HUES64 (cell line): Measurements from ENCODE around the gene GH2.
A peak's percentile ranks its signal among the peaks of the same experiment; 100 is the strongest.
"Not testable (repeated sequence)": the region's sequence is repeated elsewhere in the genome, so short reads cannot be mapped to it uniquely, and the experiment has no call there.

Source experiments
- H3K27ac ChIP-seq: 2 replicates; pipeline ENCODE4 v1.7.0; 2013; ENCODE audit warnings: low read depth, low read length, inconsistent platforms
- H3K27me3 ChIP-seq: 2 replicates; pipeline ENCODE4 v1.6.1; 2013; ENCODE audit warnings: mild to moderate bottlenecking, low read length; ENCODE audit not compliant: insufficient read depth
- H3K36me3 ChIP-seq: 2 replicates; pipeline ENCODE4 v1.6.1; 2013; ENCODE audit warnings: mild to moderate bottlenecking, low read length; ENCODE audit not compliant: insufficient read depth
- H3K4me1 ChIP-seq: 2 replicates; pipeline ENCODE4 v1.6.1; 2013; ENCODE audit warnings: mild to moderate bottlenecking, low read length, moderate library complexity; ENCODE audit not compliant: insufficient read depth
- H3K4me3 ChIP-seq: 2 replicates; pipeline ENCODE4 v1.5.1; 2013; ENCODE audit warnings: mild to moderate bottlenecking, low read length, moderate library complexity
- H3K9ac ChIP-seq: 2 replicates; pipeline ENCODE4 v1.6.1; 2013; ENCODE audit warnings: mild to moderate bottlenecking, low read depth, low read length
- H3K9me3 ChIP-seq: 2 replicates; pipeline ENCODE4 v1.6.1; 2013; ENCODE audit warnings: low read depth, low read length; ENCODE audit not compliant: insufficient read depth
- WGBS: fragments of 150-250, 120-280 bp; methylation state at CpG from one replicate; pipeline ENCODE4 v1.1.7; 2013; ENCODE audit warnings: missing lambda C conversion rate; 5-methylcytosine and 5-hydroxymethylcytosine counted together

The GH2 gene

DNA sequence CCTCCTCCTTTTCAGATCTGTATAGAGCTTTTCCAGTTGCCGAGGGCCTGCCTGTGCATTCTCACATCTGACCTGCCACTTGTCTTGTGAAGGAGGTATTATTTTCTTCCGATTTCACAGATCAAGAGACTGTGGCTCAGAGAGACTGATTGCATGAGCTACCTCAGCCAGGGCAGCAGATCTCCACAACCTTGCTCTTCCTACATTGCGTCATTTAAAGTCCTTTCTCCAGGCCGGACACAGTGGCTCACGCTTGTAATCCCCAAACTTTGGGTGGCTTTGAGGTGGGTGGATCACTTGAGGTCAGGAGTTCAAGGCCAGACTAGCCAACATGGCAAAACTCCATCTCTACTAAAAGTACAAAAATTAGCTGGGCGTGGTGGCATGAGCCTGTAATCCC is 38.3 kb upstream of the GH2 start:
- not testable (repeated sequence) for H3K27me3 ChIP-seq, H3K4me3 ChIP-seq, H3K9ac ChIP-seq, H3K36me3 ChIP-seq, H3K9me3 ChIP-seq, H3K27ac ChIP-seq, H3K4me1 ChIP-seq
- WGBS: 93% methylated on average over 6 of the region's 6 CpGs

DNA sequence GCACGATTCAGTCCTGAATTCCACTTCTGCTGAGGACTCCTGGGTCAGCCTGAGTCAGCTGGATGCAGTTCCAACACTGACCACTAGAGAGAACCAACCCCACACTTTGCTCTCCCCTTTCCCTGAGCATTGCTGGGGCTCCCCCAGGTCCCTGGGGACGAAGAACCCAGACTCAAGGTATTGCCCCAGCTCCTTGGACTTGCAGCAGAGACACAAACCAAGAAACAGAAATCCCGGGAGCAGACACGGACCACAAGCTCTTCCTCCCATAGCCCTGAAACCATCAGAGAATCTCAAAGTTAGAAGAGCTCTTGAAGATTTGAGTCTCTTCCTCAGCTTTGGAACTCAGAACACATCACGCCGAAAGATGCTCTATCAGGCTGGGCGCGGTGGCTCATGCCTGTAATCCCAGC is 37.6 kb upstream of the GH2 start:
- H3K27me3 ChIP-seq: no peaks in the 10 kb centered on the region; the same call in 1 of the 2 replicates
- no peaks in the 10 kb centered on the region for H3K9me3 ChIP-seq
- no peak overlapping the region for H3K9ac ChIP-seq
- H3K36me3 ChIP-seq: no peaks in the 10 kb centered on the region
- WGBS: 60% methylated on average over 8 of the region's 8 CpGs
- H3K4me3 ChIP-seq: no peak overlapping the region
- no peak overlapping the region for H3K27ac ChIP-seq
- H3K4me1 ChIP-seq: no peaks in the 10 kb centered on the region

DNA sequence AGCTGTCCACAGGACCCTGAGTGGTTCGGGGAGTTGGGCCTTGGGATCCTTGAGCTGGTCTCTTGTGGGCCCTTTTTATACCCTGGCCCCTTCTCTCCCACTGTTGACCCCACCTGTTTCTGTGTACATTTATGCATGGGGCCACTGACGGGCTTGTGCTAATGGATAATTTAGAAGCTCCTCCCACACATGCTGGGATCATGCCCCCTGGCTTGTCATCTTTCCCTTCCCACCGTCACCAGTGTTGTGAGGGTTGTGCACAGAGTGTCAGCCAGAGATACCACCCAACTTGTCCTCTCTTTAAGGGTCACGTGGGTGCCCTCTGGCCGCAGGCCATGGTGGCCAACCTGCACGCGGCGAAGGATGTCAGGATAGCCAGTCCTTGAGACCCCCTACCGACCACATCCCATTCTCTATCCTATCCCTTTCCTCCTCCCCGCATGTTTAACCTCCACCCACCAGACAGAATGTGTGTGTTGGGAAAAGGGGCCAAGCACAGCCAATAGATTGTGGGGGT is 37.1 kb upstream of the GH2 start, which contains the start of gene GH1:
Gene GH1 (minus strand): TSS at position 51 of the 517 bp plus-strand sequence. CDS start 63 bp downstream, outside the sequence.
- not testable (repeated sequence) for H3K9me3 ChIP-seq, H3K27ac ChIP-seq, H3K27me3 ChIP-seq, H3K36me3 ChIP-seq, H3K9ac ChIP-seq, H3K4me1 ChIP-seq
- peak within 1 kb of the TSS; percentile 43 for H3K4me3 ChIP-seq
- 62% methylated on average over 8 of the region's 10 CpGs for WGBS

DNA sequence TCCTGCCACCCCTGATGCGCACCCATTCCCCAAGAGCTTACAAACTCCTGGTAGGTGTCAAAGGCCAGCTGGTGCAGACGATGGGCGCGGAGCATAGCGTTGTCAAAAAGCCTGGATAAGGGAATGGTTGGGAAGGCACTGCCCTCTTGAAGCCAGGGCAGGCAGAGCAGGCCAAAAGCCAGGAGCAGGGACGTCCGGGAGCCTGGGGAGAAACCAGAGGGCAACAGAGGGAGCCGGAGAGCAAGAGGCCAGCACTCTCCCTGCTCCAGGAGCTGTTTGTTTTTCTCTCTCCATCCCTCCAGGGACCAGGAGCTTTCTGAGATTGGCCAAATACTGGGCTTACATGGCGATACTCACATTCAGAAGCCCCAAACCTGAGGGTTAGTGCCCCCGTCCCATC is 36.6 kb upstream of the GH2 start:
- Histone ChIP-seq H3K4me3 (peak overlapping the region; percentile 43), H3K27ac (no peak overlapping the region), H3K9ac (no peak overlapping the region), H3K36me3 (no peaks in the 10 kb centered on the region), H3K4me1 (no peaks in the 10 kb centered on the region), H3K9me3 (no peaks in the 10 kb centered on the region), H3K27me3 (no peaks in the 10 kb centered on the region; the same call in 1 of the 2 replicates)
- whole genome bisulfite sequencing: 39% methylated on average over 10 of the region's 10 CpGs

DNA sequence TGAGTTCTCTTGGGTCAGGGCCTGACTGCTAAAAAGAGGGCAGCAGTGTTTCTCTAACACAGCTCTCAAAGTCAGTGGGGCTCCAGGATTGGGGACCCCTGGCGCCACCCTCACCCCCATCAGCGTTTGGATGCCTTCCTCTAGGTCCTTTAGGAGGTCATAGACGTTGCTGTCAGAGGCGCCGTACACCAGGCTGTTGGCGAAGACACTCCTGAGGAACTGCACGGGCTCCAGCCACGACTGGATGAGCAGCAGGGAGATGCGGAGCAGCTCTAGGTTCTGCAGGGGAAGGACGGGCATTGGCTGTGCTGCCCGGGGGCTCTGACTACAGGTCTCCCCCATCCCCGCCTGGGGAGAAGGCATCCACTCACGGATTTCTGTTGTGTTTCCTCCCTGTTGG is 35.9 kb upstream of the GH2 start:
- H3K9me3 ChIP-seq: no peaks in the 10 kb centered on the region
- no peaks in the 10 kb centered on the region; the same call in 1 of the 2 replicates for H3K27me3 ChIP-seq
- H3K4me1 ChIP-seq: no peaks in the 10 kb centered on the region
- 83% methylated on average over 13 of the region's 13 CpGs for WGBS
- H3K4me3 ChIP-seq: peak overlapping the region; percentile 43; the same call in 1 of the 2 replicates
- no peaks in the 10 kb centered on the region for H3K36me3 ChIP-seq
- H3K9ac ChIP-seq: no peak overlapping the region
- no peak overlapping the region for H3K27ac ChIP-seq

DNA sequence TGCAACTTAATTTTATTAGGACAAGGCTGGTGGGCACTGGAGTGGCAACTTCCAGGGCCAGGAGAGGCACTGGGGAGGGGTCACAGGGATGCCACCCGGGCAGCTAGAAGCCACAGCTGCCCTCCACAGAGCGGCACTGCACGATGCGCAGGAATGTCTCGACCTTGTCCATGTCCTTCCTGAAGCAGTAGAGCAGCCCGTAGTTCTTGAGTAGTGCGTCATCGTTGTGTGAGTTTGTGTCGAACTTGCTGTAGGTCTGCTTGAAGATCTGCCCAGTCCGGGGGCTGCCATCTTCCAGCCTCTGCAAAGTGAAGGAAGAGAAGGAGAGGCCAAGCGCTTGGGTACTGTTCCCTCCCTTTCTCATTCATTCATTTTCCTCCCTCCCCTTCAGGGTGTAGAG is 35.5 kb upstream of the GH2 start:
- H3K4me1 ChIP-seq, H3K4me3 ChIP-seq, H3K36me3 ChIP-seq, H3K27ac ChIP-seq, H3K27me3 ChIP-seq, H3K9me3 ChIP-seq, H3K9ac ChIP-seq: not testable (repeated sequence)
- 92% methylated on average over 10 of the region's 11 CpGs for WGBS

DNA sequence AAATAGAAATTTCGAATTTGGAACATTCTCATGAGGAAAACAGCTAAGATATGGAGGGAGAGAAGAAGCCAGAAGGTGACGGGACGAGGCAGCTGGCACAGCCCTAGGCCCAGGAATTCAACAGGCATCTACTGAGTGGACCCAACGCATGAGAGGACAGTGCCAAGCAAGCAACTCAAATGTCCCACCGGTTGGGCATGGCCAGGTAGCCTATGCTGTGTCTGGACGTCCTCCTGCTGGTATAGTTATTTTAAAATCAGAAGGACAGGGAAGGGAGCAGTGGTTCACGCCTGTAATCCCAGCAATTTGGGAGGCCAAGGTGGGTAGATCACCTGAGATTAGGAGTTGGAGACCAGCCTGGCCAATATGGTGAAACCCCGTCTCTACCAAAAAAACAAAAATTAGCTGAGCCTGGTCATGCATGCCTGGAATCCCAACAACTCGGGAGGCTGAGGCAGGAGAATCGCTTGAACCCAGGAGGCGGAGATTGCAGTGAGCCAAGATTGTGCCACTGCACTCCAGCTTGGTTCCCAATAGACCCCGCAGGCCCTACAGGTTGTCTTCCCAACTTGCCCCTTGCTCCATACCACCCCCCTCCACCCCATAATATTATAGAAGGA is 34.9 kb upstream of the GH2 start:
- Histone ChIP-seq H3K4me3 (no peak overlapping the region), H3K27me3 (no peaks in the 10 kb centered on the region; the same call in 1 of the 2 replicates), H3K4me1 (no peaks in the 10 kb centered on the region), H3K27ac (no peak overlapping the region), H3K9ac (no peak overlapping the region), H3K9me3 (no peaks in the 10 kb centered on the region), H3K36me3 (no peaks in the 10 kb centered on the region)
- WGBS: 93% methylated on average over 12 of the region's 12 CpGs

DNA sequence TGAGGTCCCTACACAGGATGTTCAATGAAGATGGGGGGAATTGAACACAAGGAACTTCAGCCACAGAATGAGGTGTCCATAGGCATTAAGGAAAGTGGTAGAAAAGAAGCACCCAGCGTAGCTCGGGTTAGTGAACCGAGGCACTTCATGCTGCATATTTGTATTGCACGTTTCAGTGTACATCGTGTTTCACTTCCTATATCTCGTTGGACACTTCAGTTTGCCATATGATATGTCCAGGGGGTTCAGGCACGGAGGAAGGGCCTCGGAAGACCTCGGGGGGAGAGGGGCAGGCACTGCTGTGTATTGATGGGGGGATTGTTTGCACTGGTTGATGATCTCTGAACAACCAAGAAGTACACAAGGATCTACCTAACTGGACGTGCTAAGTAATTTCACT is 34.0 kb upstream of the GH2 start:
- not testable (repeated sequence) for H3K9me3 ChIP-seq, H3K27ac ChIP-seq, H3K9ac ChIP-seq, H3K36me3 ChIP-seq, H3K27me3 ChIP-seq, H3K4me1 ChIP-seq, H3K4me3 ChIP-seq
- 91% methylated on average over 10 of the region's 10 CpGs for WGBS

DNA sequence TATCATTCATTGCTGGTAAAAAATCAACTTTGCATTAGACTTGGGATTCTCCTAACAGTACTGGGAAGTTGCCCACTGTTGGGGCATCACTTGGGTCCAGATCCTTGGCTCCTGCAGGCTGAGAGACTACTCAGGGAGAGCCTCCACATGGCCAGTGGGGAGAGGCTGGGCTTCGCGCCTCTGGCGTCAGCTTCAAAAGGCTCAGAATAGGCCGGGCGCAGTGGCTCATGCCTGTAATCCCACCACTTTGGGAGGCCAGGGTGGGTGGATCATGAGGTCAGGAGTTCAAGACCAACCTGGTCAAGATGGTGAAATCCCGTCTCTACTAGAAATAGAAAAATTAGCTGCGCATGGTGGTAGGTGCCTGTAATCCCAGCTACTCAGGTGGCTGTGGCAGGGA is 32.7 kb upstream of the GH2 start:
- Histone ChIP-seq H3K4me3 (no peak overlapping the region), H3K27me3 (no peaks in the 10 kb centered on the region; the same call in 1 of the 2 replicates), H3K9ac (no peak overlapping the region), H3K9me3 (no peaks in the 10 kb centered on the region), H3K4me1 (no peaks in the 10 kb centered on the region), H3K27ac (no peak overlapping the region), H3K36me3 (no peaks in the 10 kb centered on the region)
- WGBS: 94% methylated on average over 7 of the region's 7 CpGs

DNA sequence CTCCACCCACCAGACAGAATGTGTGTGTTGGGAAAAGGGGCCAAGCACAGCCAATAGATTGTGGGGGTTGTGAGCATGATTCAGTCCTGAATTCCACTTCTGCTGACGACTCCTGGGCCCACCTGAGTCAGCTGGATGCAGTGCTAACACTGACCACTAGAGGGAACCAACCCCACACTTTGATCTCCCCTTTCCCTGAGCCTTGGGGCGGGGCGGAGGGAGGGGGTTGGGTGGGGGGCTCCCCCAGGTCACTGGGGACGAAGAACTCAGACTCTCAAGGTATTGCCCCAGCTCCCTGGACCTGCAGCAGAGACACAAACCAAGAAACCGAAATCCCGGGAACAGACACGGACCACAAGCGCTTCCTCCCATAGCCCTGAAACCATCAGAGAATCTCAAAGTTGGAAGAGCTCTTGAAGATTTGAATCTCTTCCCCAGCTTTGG is 29.9 kb upstream of the GH2 start:
- Histone ChIP-seq H3K27ac (no peak overlapping the region), H3K4me3 (no peak overlapping the region), H3K27me3 (no peaks in the 10 kb centered on the region; the same call in 1 of the 2 replicates)

DNA sequence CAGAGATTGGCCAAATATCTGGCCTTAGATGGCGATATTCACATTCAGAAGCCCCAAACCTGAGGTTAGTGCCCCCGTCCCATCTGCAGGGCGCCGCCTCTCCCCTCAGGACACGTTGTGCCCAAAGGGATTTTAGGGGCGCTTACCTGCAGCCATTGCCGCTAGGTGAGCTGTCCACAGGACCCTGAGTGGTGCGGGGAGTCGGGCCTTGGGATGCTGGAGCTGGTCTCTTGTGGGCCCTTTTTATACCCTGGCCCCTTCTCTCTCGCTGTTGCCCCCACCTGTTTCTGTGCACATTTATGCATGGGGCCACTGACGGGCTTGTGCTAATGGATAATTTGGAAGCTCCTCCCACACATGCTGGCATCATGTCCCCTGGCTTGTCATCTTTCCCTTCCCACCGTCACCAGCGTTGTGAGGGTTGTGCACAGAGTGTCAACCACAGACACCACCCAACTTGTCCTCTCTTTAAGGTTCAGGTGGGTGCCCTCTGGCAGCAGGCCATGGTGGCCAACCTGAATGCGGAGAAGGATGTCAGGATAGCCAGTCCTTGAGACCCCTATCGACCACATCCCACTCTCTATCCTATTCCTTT is 29.4 kb upstream of the GH2 start, which contains the start of gene CSHL1:
Gene CSHL1 (minus strand): TSS at position 218 of the 595 bp plus-strand sequence. CDS start 62 bp downstream, at position 156.
- Histone ChIP-seq H3K9ac (no peak within 1 kb of the TSS), H3K4me1 (peaks cover 9% of the 10 kb centered on the region), H3K9me3 (no peaks in the 10 kb centered on the region), H3K36me3 (no peaks in the 10 kb centered on the region), H3K4me3 (no peak within 1 kb of the TSS), H3K27ac (no peak within 1 kb of the TSS), H3K27me3 (no peaks in the 10 kb centered on the region; the same call in 1 of the 2 replicates)
- WGBS: 87% methylated on average over 13 of the region's 15 CpGs

More for the DNA sequence above, 29.9 kb upstream of the GH2 start:
- Histone ChIP-seq H3K9me3 (no peaks in the 10 kb centered on the region), H3K4me1 (peaks cover 9% of the 10 kb centered on the region), H3K9ac (no peak overlapping the region), H3K36me3 (no peaks in the 10 kb centered on the region)
- WGBS: 58% methylated on average over 6 of the region's 8 CpGs
